ENCODE measurements around the gene AMH. TPM values are rescaled to one million over a fixed set of nuclear protein-coding genes. Genes with fewer than 3 reads are reported as not detected.

AMH gene
- total RNA-seq, 2 experiments from 2014 or later: 3.3 to 3.5 TPM

DNA sequence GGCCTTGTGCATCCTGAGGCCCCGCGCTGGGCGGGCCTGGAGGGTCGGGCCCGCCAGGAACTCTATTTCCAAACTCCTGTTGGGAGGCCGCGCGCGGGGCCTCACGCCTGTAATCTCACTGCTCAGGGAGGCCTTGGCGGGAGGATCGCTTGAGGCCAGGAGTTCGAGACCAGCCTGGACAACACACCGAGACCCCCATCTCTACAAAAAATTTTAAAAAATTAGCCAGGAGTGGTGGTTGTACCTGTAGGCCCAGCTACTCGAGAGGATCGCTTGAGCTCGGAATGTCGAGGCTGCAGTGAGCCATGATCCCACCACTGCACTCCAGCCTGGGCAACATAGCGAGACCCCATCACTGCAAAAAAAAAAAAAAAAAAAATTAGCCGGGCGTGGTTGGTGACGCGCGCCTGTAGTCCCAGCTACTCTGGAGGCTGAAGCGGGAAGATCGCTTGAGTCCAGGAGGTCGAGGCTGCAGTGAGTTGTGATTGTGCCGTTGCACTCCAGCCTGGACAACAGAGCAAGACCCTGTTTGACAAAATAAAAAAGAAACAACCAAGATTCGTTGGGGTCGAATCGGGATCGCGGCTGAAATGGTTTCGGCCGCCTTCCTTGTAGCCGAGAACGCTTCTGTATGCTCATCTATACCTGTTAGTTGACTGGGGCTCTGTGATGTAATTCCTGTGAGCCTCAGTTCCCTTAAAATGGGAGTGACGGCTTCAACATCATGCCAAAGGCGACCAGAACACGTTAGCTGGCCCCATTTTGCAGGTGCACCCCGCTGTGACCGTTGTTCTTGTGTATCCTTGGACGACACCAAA is 11.9 kb upstream of the AMH start:
- Mint-ChIP-seq H3K4me3 (peak overlapping the region; percentile 85), H3K9me3 (no peaks in the 10 kb centered on the region), H3K4me1 (ENCODE audit: low read depth) (peaks cover 69% of the 10 kb centered on the region), H3K36me3 (ENCODE audit: low read depth) (peaks cover 49% of the 10 kb centered on the region), H3K27ac (peak overlapping the region; percentile 99), H3K27me3 (peaks cover 4% of the 10 kb centered on the region)
- no peak for ATAC-seq (ENCODE audit: poor library complexity)
- no peaks in the 10 kb centered on the region for H3K27me3 ChIP-seq (ENCODE audit: control insufficient read depth in 1 of 2, insufficient read depth in 2 of 2, low read length in 2 of 2)
- DNase-seq: no peak
- ChIA-PET CTCF (interaction anchor here (0.7 to 3.0 kb wide), 8 partner anchors 14 to 81 kb away, joined by 3 to 16 read pairs (median 3); no protein-coding TSS in a partner anchor), POLR2A (interaction anchor here (0.6 to 5.3 kb wide), 4 partner anchors 16 to 630 kb away, joined by 3 to 103 read pairs (median 45); no protein-coding TSS in a partner anchor)
- H3K4me3 ChIP-seq (ENCODE audit: low read length): peak overlapping the region; percentile 80
- H3K27ac ChIP-seq (ENCODE audit: low read depth in 1 of 2, low read length in 2 of 2): peak overlapping the region; percentile 98 to 99
- TF ChIP-seq, protein P1, sequence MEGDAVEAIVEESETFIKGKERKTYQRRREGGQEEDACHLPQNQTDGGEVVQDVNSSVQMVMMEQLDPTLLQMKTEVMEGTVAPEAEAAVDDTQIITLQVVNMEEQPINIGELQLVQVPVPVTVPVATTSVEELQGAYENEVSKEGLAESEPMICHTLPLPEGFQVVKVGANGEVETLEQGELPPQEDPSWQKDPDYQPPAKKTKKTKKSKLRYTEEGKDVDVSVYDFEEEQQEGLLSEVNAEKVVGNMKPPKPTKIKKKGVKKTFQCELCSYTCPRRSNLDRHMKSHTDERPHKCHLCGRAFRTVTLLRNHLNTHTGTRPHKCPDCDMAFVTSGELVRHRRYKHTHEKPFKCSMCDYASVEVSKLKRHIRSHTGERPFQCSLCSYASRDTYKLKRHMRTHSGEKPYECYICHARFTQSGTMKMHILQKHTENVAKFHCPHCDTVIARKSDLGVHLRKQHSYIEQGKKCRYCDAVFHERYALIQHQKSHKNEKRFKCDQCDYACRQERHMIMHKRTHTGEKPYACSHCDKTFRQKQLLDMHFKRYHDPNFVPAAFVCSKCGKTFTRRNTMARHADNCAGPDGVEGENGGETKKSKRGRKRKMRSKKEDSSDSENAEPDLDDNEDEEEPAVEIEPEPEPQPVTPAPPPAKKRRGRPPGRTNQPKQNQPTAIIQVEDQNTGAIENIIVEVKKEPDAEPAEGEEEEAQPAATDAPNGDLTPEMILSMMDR (IDR thresholded peaks at IDR 0.05): no peak
- H3K9me3 ChIP-seq (ENCODE audit: control insufficient read depth in 1 of 2, insufficient read depth in 1 of 2, low read length in 2 of 2): no peaks in the 10 kb centered on the region
- intact Hi-C loops (cut with DNase I, micrococcal nuclease): loop anchor here (2.0 to 10.0 kb wide), 7 partner anchors 16 to 378 kb away; partner anchors contain the start of genes BTBD2 (in 1 of the 2) and LMNB2 (in 1 of the 2)
- peaks cover 36% of the 10 kb centered on the region for H3K36me3 ChIP-seq (ENCODE audit: insufficient read depth, low read length)
- H3K4me1 ChIP-seq (ENCODE audit: insufficient read depth, low read length): peaks cover 86% of the 10 kb centered on the region

DNA sequence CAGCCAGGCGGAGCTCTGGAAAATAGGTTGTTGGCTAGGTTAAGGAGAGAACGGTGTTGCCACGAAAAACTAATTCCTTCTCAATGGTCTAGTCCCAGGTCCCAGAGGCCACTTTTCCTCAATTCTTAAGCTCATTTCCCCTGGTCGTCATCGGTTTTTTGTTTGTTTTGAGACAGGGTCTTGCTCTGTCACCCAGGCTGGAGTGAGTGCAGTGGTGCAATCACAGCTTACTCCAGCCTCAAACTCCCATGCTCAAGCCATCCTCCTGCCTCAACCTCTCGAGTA is 11.3 kb upstream of the AMH start:
- Mint-ChIP-seq H3K4me1 (ENCODE audit: low read depth) (peaks cover 75% of the 10 kb centered on the region), H3K9me3 (no peaks in the 10 kb centered on the region), H3K4me3 (peak overlapping the region; percentile 85), H3K27ac (peak overlapping the region; percentile 99), H3K36me3 (ENCODE audit: low read depth) (peaks cover 54% of the 10 kb centered on the region), H3K27me3 (peaks cover 4% of the 10 kb centered on the region)
- ChIA-PET CTCF (interaction anchor here (0.7 to 3.0 kb wide), 7 partner anchors 15 to 82 kb away, joined by 3 to 16 read pairs (median 3); no protein-coding TSS in a partner anchor), POLR2A (interaction anchor here (0.6 to 5.3 kb wide), 6 partner anchors 15 to 631 kb away, joined by 3 to 103 read pairs (median 28); partner anchors contain the start of gene GADD45B)
- H3K27ac ChIP-seq (ENCODE audit: low read depth in 1 of 2, low read length in 2 of 2): peak overlapping the region; percentile 0 to 98
- no peaks in the 10 kb centered on the region for H3K27me3 ChIP-seq (ENCODE audit: control insufficient read depth in 1 of 2, insufficient read depth in 2 of 2, low read length in 2 of 2)
- peak overlapping the region; percentile 80 for H3K4me3 ChIP-seq (ENCODE audit: low read length)
- intact Hi-C loops (cut with DNase I, micrococcal nuclease): loop anchor here (2.0 to 10.0 kb wide), 8 partner anchors 15 to 377 kb away; partner anchors contain the start of genes BTBD2 (in 1 of the 2) and LMNB2 (in 1 of the 2)
- H3K9me3 ChIP-seq (ENCODE audit: control insufficient read depth in 1 of 2, insufficient read depth in 1 of 2, low read length in 2 of 2): no peaks in the 10 kb centered on the region
- ATAC-seq (ENCODE audit: poor library complexity): no peak
- peaks cover 87% of the 10 kb centered on the region for H3K4me1 ChIP-seq (ENCODE audit: insufficient read depth, low read length)
- TF ChIP-seq, protein P1 (IDR thresholded peaks at IDR 0.05): no peak
- no peak for DNase-seq
- peaks cover 36% of the 10 kb centered on the region for H3K36me3 ChIP-seq (ENCODE audit: insufficient read depth, low read length)

GRCh38 chr19:2239173-2239572 is 9.9 kb upstream of the AMH start:
- ATAC-seq (ENCODE audit: poor library complexity): no peak
- POLR2A ChIA-PET: interaction anchor here (0.6 to 5.3 kb wide), 19 partner anchors 9 to 381 kb away, joined by 3 to 103 read pairs (median 5); partner anchors contain the start of genes AMH, GADD45B, JSRP1 and LMNB2
- intact Hi-C loops (cut with DNase I, micrococcal nuclease): loop anchor here (2.0 to 10.0 kb wide), 5 partner anchors 88 to 376 kb away; partner anchors contain the start of gene BTBD2 (in 1 of the 2)
- Mint-ChIP-seq H3K27ac (peak overlapping the region; percentile 99), H3K27me3 (peaks cover 4% of the 10 kb centered on the region), H3K4me3 (peak overlapping the region; percentile 85), H3K36me3 (ENCODE audit: low read depth) (peaks cover 57% of the 10 kb centered on the region), H3K9me3 (no peaks in the 10 kb centered on the region), H3K4me1 (ENCODE audit: low read depth) (peaks cover 73% of the 10 kb centered on the region)
- peaks cover 36% of the 10 kb centered on the region for H3K36me3 ChIP-seq (ENCODE audit: insufficient read depth, low read length)
- no peak for DNase-seq
- CTCF ChIA-PET: interaction anchor here (0.6 to 3.0 kb wide), 6 partner anchors 12 to 153 kb away, joined by 3 to 16 read pairs (median 4); no protein-coding TSS in a partner anchor
- TF ChIP-seq, protein P1 (IDR thresholded peaks at IDR 0.05): no peak
- no peaks in the 10 kb centered on the region for H3K9me3 ChIP-seq (ENCODE audit: control insufficient read depth in 1 of 2, insufficient read depth in 1 of 2, low read length in 2 of 2)
- H3K4me1 ChIP-seq (ENCODE audit: insufficient read depth, low read length): peaks cover 87% of the 10 kb centered on the region
- no peaks in the 10 kb centered on the region for H3K27me3 ChIP-seq (ENCODE audit: control insufficient read depth in 1 of 2, insufficient read depth in 2 of 2, low read length in 2 of 2)
- peak overlapping the region in 1 of 2 donors; percentile 70 for H3K27ac ChIP-seq (ENCODE audit: low read depth in 1 of 2, low read length in 2 of 2)
- H3K4me3 ChIP-seq (ENCODE audit: low read length): peak overlapping the region; percentile 56

Measured in CD4-positive, alpha-beta T cell (primary cell).